GM10266 (cell line): ENCODE results near the gene ALDH1L2.

Experiments
- DNase-seq: peaks from one replicate; pipeline ENCODE4 v3.0.0; 2012; ENCODE audit errors: extremely low spot score
- TF ChIP-seq, protein P1 (sequence below): IDR thresholded peaks from 2 replicates; pipeline ENCODE4 v1.5.1; 2012; ENCODE audit warnings: mild to moderate bottlenecking, low read depth; ENCODE audit not compliant: control insufficient read depth, insufficient read depth; ENCODE audit errors: missing control alignments

Gene ALDH1L2

DNA sequence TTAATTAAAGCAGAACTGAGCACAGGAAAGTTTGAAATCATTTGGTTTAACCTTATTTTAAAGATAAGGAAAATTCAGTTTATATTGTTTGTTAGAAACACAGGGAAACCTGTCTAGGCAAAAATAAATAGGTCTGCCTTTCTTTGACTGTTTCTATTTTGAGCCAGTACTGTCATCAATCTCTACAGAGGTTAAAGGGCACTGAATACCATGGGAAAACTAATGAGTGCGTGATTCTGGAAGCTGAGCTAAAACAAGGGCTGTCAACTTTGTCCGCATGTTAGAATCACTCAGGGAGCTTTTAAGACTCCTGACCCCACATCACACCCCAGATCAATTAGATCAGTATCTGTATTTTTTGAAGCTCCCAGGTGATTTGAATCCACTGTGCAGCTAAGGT lies 59.3 kb downstream of the ALDH1L2 start:
- TF ChIP-seq, protein P1, sequence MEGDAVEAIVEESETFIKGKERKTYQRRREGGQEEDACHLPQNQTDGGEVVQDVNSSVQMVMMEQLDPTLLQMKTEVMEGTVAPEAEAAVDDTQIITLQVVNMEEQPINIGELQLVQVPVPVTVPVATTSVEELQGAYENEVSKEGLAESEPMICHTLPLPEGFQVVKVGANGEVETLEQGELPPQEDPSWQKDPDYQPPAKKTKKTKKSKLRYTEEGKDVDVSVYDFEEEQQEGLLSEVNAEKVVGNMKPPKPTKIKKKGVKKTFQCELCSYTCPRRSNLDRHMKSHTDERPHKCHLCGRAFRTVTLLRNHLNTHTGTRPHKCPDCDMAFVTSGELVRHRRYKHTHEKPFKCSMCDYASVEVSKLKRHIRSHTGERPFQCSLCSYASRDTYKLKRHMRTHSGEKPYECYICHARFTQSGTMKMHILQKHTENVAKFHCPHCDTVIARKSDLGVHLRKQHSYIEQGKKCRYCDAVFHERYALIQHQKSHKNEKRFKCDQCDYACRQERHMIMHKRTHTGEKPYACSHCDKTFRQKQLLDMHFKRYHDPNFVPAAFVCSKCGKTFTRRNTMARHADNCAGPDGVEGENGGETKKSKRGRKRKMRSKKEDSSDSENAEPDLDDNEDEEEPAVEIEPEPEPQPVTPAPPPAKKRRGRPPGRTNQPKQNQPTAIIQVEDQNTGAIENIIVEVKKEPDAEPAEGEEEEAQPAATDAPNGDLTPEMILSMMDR, result no peak
- DNase-seq, result no peak

DNA sequence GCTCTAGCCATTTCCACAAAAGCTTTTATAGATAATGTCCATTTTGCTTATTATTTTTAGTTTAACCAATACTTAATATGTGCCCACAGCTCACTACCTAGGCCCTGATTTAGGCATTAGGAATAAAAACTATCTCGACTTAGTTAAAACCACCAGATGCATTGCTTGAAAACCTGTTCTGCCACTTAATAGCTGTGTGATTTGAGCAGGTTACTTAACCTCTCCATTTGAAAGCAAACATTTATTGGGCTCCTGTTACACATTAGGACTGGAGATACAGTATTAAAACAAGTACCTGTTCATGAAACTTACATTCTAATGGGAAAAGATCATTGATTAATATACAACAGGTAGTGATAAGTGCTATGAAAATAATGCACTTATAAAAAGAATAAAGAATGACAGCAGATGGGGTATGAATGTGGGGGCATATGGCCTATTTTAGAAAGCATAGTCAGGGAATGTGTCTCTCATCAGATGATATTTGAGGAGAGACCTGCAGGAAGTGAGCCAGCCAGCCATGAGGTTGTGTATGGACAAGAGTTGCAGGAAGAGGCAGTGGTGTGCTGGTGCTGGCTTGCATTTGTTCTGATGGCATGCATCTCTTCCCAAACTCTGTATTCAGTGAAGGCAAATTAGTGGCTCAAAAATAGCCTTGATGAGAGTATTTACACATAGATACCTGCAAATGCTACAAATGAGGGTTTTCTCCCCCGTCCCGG lies 63.9 kb downstream of the ALDH1L2 start:
- TF ChIP-seq, protein P1, result no peak
- no peak for DNase-seq

DNA sequence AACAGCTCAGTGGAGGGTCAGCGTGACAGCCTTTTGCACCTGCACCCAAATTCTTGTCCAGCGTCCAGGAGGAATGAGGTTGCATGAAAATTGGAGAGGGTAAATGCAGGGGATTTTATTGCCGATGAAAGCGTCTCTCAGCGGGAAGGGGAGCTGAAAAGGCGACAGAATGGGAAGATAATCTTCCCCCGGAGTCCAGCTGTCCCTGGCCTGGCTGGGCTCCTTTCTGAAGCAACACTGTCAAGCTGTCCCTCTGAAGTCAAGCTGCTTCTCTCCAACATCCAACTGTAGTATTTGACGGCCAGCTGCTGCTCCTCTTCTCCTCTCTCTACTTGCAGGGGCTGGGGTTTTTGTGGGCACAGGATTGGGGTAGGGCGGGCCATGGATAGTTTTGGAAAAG lies 65.5 kb downstream of the ALDH1L2 start:
- TF ChIP-seq, protein P1, result no peak
- no peak for DNase-seq

DNA sequence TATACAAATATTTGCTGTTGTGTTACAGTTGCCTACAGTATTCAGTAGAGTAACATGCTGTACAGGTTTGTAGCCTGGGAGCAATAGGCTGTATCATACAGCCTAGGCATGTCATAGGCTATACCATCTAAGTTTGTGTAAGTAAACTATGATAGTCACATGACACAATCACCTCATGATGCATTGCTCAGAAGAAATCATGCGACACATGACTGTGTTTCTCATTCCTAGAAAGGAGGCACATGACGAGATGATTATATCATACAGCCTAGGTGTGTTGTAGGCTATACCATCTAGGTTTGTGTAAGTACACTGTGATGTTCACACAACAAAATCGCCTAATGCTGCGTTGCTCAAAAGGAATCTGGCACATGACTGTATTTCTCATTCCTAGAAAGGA lies 66.2 kb downstream of the ALDH1L2 start:
- TF ChIP-seq, protein P1, result no peak
- no peak for DNase-seq

DNA sequence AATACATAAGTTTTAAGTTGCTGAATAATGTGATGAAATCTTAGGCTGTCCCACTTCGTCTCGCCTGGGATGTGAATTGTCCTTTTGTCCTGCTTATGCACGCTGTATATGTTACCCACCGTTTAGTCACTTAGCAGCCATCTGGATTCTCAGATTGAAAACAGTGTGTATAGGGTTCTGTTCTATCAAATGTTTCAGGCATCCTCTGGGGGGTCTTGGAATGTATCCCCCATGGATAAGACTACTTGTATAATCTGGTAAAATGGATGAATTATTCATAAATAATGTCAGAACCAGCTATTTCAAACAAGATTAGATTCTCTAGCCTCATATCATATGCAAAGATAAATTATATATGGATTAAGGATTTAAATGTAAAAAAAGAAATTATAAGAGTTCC lies 68.7 kb downstream of the ALDH1L2 start:
- TF ChIP-seq, protein P1, result no peak
- no peak for DNase-seq

DNA sequence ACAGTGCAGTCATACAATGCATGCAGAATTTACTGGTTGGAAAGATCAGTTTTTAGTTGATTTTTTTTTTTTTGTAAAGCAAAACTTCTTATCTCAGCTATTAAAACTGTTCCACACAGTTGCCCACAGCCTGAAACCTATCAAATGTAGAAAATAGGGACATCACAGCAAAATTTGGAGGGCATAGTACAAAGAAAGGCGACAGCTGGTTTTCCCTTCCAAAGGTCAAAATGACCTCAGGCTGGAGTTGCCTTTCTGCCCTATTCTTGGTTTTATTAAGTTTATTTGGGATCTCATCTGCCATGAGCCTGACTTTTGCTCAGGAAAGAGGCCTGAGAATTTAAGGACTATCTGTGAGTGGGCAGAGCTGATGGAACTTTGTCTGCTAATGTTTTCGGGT lies 69.7 kb downstream of the ALDH1L2 start:
- TF ChIP-seq, protein P1, result no peak
- no peak for DNase-seq

DNA sequence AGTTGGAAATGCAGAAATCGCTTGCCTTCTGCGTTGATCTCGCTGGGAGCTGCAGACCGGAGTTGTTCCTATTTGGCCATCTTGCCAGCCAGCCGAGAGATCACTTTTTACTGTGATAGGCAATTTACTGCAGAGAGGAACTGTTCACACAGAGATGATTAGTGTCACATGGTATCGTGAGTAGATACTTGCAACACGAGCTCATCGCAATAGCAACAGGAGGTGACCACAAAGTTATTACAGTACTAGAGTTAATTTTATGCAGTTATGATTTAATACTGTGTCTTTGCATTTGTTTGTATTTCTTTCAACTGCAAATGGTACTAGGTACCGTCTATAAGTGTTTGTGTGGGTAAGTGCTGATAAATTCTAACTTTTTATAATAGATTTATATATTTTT lies 70.4 kb downstream of the ALDH1L2 start:
- TF ChIP-seq, protein P1, result no peak
- no peak for DNase-seq
